Measurements from ENCODE around the gene ZNF487. TPM values are rescaled to one million over a fixed set of nuclear protein-coding genes. Genes with fewer than 3 reads are reported as not detected.
"Not testable (repeated sequence)": the region's sequence is repeated elsewhere in the genome, so short reads cannot be mapped to it uniquely, and the experiment has no call there.

The ZNF487 gene
- total RNA-seq, 1 donor from 2014 or later: 2.0 TPM

DNA sequence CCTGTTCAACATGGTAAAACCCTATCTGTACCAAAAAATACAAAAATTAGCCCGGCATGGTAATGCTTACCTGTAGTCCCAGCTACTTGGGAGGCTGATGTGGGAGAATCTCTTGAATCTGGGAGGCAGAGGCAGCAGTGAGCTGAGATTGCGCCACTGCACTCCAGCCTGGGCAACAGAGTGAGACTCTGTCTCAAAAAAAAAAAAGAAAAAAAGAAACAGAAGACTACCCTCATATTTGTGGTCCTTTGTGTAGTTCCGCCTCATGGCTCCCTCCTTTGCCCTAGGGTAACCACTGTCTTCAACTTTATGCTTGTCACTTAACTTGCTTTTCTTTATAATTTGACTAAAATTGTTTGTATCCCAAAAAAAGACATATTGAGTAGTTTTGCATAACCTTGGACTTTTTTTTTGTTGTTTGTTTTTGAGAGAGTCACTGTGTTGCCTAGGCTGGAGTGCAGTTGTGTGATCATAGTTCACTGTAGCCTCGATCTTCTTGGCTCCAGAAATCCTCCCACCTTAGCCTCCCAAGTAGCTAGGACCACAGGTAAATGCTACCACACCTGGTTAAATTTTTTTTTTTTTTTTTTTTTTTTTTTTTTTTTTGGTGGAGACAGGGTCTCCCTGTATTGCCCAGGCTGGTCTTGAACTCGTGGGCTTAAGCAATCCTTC, 3.7 kb downstream of the ZNF487 start:
- TF ChIP-seq, protein P1, sequence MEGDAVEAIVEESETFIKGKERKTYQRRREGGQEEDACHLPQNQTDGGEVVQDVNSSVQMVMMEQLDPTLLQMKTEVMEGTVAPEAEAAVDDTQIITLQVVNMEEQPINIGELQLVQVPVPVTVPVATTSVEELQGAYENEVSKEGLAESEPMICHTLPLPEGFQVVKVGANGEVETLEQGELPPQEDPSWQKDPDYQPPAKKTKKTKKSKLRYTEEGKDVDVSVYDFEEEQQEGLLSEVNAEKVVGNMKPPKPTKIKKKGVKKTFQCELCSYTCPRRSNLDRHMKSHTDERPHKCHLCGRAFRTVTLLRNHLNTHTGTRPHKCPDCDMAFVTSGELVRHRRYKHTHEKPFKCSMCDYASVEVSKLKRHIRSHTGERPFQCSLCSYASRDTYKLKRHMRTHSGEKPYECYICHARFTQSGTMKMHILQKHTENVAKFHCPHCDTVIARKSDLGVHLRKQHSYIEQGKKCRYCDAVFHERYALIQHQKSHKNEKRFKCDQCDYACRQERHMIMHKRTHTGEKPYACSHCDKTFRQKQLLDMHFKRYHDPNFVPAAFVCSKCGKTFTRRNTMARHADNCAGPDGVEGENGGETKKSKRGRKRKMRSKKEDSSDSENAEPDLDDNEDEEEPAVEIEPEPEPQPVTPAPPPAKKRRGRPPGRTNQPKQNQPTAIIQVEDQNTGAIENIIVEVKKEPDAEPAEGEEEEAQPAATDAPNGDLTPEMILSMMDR (IDR thresholded peaks at IDR 0.05): no peak
- TF ChIP-seq EZH2 (IDR thresholded peaks at IDR 0.05) (no peak), EZH2phosphoT487 (IDR thresholded peaks at IDR 0.05) (no peak)
- peaks cover 11% of the 10 kb centered on the region for H3K4me1 Mint-ChIP-seq

DNA sequence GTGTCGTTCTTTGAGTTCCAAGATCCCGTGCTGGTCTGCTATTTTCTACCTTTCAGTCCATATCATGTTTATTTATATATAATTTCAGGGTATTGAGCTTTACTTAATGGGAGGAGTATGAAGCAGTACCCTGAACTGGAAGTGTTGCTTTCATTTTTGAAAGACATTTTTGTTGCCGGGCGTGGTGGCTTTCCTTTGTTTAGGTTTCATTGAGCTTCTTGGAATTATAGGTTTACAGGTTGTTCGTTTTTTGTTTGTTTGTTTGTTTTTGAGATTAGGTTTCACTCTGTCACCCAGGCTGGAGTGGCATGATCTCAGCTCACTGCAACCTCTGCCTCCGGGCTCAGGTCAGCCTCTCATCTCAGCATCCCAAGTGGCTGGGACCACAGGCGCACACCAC, 7.4 kb downstream of the ZNF487 start:
- Histone ChIP-seq H3F3A (ENCODE audit: low read depth) (no peaks in the 10 kb centered on the region), H3K4me2 (no peak overlapping the region), H3K27ac (no peak overlapping the region), H3K9ac (no peak overlapping the region), H2AFZ (replicated peaks) (no peak overlapping the region), H3K4me1 (no peaks in the 10 kb centered on the region), H3K36me3 (no peaks in the 10 kb centered on the region), H3K27me3 (no peaks in the 10 kb centered on the region), H3K4me3 (no peak overlapping the region), H3K79me2 (ENCODE audit: low read depth) (no peaks in the 10 kb centered on the region), H3K9me3 (ENCODE audit: low read depth) (no peaks in the 10 kb centered on the region), H4K20me1 (ENCODE audit: low read depth) (no peaks in the 10 kb centered on the region)
- Mint-ChIP-seq H3K4me3 (no peak overlapping the region), H3K4me1 (no peaks in the 10 kb centered on the region), H3K36me3 (peaks cover 23% of the 10 kb centered on the region), H3K27me3 (ENCODE audit: insufficient read depth, low read depth) (peaks cover 3% of the 10 kb centered on the region), H3K27ac (no peak overlapping the region), H3K9me3 (peaks cover 16% of the 10 kb centered on the region)
- DNase-seq (ENCODE audit: low spot score): no peak
- TF ChIP-seq EZH2 (IDR thresholded peaks at IDR 0.05): no peak
- TF ChIP-seq, protein P1 (IDR thresholded peaks at IDR 0.05): no peak
- no peak for TF ChIP-seq EZH2phosphoT487 (IDR thresholded peaks at IDR 0.05)

More for the DNA sequence above, 3.7 kb downstream of the ZNF487 start:
- Histone ChIP-seq H2AFZ (replicated peaks) (no peak overlapping the region), H3K79me2 (ENCODE audit: low read depth) (no peaks in the 10 kb centered on the region), H3K36me3 (no peaks in the 10 kb centered on the region), H3K27ac (no peak overlapping the region), H3F3A (ENCODE audit: low read depth) (peaks cover 3% of the 10 kb centered on the region), H3K9me3 (ENCODE audit: low read depth) (no peaks in the 10 kb centered on the region), H3K4me3 (no peak overlapping the region), H3K4me2 (no peak overlapping the region), H4K20me1 (ENCODE audit: low read depth) (no peaks in the 10 kb centered on the region), H3K4me1 (no peaks in the 10 kb centered on the region), H3K27me3 (peaks cover 9% of the 10 kb centered on the region), H3K9ac (no peak overlapping the region)
- H3K9me3 Mint-ChIP-seq: peaks cover 9% of the 10 kb centered on the region
- H3K36me3 Mint-ChIP-seq: peaks cover 14% of the 10 kb centered on the region
- no peak overlapping the region for H3K27ac Mint-ChIP-seq
- no peaks in the 10 kb centered on the region for H3K27me3 Mint-ChIP-seq (ENCODE audit: insufficient read depth, low read depth)
- no peak for DNase-seq (ENCODE audit: low spot score)
- no peak overlapping the region for H3K4me3 Mint-ChIP-seq

DNA sequence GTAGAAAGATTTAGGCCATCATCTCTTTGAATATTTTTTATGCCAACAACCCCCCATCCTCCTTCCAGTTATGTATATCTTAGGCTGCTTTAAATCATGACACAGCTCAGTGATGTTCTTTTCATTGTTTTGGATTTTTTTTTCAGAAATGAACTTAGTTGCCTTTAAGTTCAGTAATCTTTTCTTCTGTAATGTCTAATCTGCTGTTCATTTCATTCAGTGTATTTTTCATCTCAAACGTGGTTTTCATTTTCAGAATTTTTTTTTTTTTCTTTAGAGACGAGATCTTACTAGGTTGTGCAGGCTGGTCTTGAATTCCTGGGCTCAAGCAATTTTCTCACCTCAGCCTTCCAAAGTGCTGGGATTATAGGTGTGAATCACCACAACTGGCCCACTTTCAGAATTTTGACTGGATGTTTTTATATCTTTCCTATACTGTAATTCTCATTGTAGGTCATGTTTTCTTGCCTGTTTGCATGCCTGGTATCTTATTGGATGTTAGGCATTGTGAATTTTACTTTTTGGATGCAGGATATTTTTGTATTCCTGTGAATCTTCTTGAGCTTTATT, 8.1 kb downstream of the ZNF487 start:
- Histone ChIP-seq H3K36me3 (no peaks in the 10 kb centered on the region), H3K27me3 (no peaks in the 10 kb centered on the region), H4K20me1 (ENCODE audit: low read depth) (no peaks in the 10 kb centered on the region), H3K4me2 (no peak overlapping the region), H3K9me3 (ENCODE audit: low read depth) (no peaks in the 10 kb centered on the region), H3K4me3 (no peak overlapping the region), H2AFZ (replicated peaks) (no peak overlapping the region), H3K4me1 (no peaks in the 10 kb centered on the region), H3F3A (ENCODE audit: low read depth) (no peaks in the 10 kb centered on the region), H3K27ac (no peak overlapping the region), H3K79me2 (ENCODE audit: low read depth) (no peaks in the 10 kb centered on the region), H3K9ac (no peak overlapping the region)
- Mint-ChIP-seq H3K4me3 (no peak overlapping the region), H3K9me3 (peaks cover 16% of the 10 kb centered on the region), H3K27ac (no peak overlapping the region), H3K36me3 (peaks cover 20% of the 10 kb centered on the region), H3K27me3 (ENCODE audit: insufficient read depth, low read depth) (peaks cover 3% of the 10 kb centered on the region), H3K4me1 (no peaks in the 10 kb centered on the region)
- TF ChIP-seq, protein P1 (IDR thresholded peaks at IDR 0.05): no peak
- TF ChIP-seq EZH2phosphoT487 (IDR thresholded peaks at IDR 0.05) (no peak), EZH2 (IDR thresholded peaks at IDR 0.05) (no peak)
- no peak for DNase-seq (ENCODE audit: low spot score)

DNA sequence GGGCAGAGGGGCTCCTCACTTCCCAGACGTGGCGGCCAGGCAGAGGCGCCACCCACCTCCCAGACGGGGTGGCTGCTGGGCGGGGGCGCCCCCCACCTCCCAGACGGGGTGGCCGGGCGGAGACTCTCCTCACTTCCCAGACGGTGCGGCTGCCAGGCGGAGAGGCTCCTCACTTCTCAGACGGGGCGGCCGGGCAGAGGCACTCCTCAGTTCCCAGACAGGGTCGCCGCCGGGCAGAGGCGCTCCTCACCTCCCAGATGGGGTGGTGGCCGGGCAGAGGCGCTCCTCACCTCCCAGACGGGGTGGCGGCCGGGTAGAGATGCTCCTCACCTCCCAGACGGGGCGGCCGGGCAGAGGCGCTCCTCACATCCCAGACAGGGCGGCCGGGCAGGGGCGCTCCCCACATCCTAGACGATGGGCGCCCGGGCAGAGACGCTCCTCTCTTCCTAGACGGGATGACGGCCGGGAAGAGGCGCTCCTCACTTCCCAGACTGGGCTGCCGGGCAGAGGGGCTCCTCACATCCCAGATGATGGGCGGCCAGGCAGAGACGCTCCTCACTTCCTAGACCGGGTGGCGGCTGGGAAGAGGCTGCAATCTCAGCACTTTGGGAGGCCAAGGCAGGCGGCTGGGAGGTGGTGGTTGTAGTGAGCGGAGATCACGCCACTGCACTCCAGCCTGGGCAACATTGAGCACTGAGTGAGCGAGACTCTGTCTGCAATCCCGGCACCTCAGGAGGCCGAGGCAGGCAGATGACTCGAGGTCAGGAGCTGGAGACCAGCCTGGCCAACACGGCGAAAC, 9.5 kb downstream of the ZNF487 start:
- not testable (repeated sequence) for H3K4me1 Mint-ChIP-seq; H4K20me1 ChIP-seq (ENCODE audit: low read depth); H3K27me3 Mint-ChIP-seq (ENCODE audit: insufficient read depth, low read depth); H3K9me3 ChIP-seq (ENCODE audit: low read depth); H3K27me3 ChIP-seq; H3K9ac ChIP-seq; H2AFZ ChIP-seq (replicated peaks); H3K4me3 Mint-ChIP-seq; H3K4me1 ChIP-seq; H3K27ac ChIP-seq; H3F3A ChIP-seq (ENCODE audit: low read depth); H3K79me2 ChIP-seq (ENCODE audit: low read depth); H3K27ac Mint-ChIP-seq; H3K4me3 ChIP-seq; DNase-seq (ENCODE audit: low spot score); H3K4me2 ChIP-seq; H3K36me3 ChIP-seq
- peaks cover 18% of the 10 kb centered on the region for H3K36me3 Mint-ChIP-seq
- peaks cover 14% of the 10 kb centered on the region for H3K9me3 Mint-ChIP-seq

Data from neural progenitor cell (in vitro differentiated cells).